ENCODE data around the gene PLD3.

The PLD3 gene

GRCh38 chr19:40348125-40348913 lies at the start of gene PLD3, which contains the start of gene C19orf47:
TSS of gene PLD3 (plus strand) at chr19:40348695. CDS start at chr19:40366484, 17,789 bp downstream.
TSS of gene C19orf47 (minus strand) at chr19:40348397. CDS start at chr19:40341857, 6,540 bp downstream.
- H3K4me3 ChIP-seq, result peak within 1 kb of the TSS; percentile 74
- in situ Hi-C loops (cut with MboI; ENCODE audit: low sequenced_read_pairs), result no loop called here
- no peaks in the 10 kb centered on the region; the same call in 1 of the 2 replicates for H3K36me3 ChIP-seq (replicated peaks)
- DNase-seq (ENCODE audit: low spot score in 2 of 2), result peak; percentile 97 to 99
- peaks cover 9% of the 10 kb centered on the region for H3K4me1 ChIP-seq
- H3K27me3 ChIP-seq (ENCODE audit: low read depth), result no peaks in the 10 kb centered on the region
- H3K9me3 ChIP-seq, result no peaks in the 10 kb centered on the region

- DNase-seq (ENCODE audit: low spot score in 2 of 2), result no peak
- no peaks in the 10 kb centered on the region for H3K27me3 ChIP-seq (ENCODE audit: low read depth)
- H3K36me3 ChIP-seq (replicated peaks), result no peaks in the 10 kb centered on the region
- in situ Hi-C loops (cut with MboI; ENCODE audit: low sequenced_read_pairs), result loop anchor here (10.0 kb wide), 1 partner anchor 334 kb away; no protein-coding TSS in a partner anchor
- H3K4me3 ChIP-seq, result no peak overlapping the region
- no peaks in the 10 kb centered on the region for H3K9me3 ChIP-seq
- peaks cover 18% of the 10 kb centered on the region for H3K4me1 ChIP-seq
Observed at GRCh38 chr19:40300668-40301067, 47.8 kb upstream of the PLD3 start.

- Histone ChIP-seq H3K4me3 (no peak overlapping the region), H3K27me3 (ENCODE audit: low read depth) (no peaks in the 10 kb centered on the region), H3K9me3 (no peaks in the 10 kb centered on the region), H3K36me3 (replicated peaks) (no peaks in the 10 kb centered on the region), H3K4me1 (peaks cover 19% of the 10 kb centered on the region)
- in situ Hi-C loops (cut with MboI; ENCODE audit: low sequenced_read_pairs), result loop anchor here (10.0 kb wide), 1 partner anchor 332 kb away; no protein-coding TSS in a partner anchor
- no peak for DNase-seq (ENCODE audit: low spot score in 2 of 2)
Observed at GRCh38 chr19:40302224-40303011, 46.1 kb upstream of the PLD3 start.

- H3K4me1 ChIP-seq, result peaks cover 19% of the 10 kb centered on the region
- DNase-seq (ENCODE audit: low spot score in 2 of 2), result no peak
- H3K36me3 ChIP-seq (replicated peaks), result no peaks in the 10 kb centered on the region
- H3K4me3 ChIP-seq, result no peak overlapping the region
- no peaks in the 10 kb centered on the region for H3K27me3 ChIP-seq (ENCODE audit: low read depth)
- H3K9me3 ChIP-seq, result no peaks in the 10 kb centered on the region
- in situ Hi-C loops (cut with MboI; ENCODE audit: low sequenced_read_pairs), result loop anchor here (10.0 kb wide), 1 partner anchor 331 kb away; no protein-coding TSS in a partner anchor
Observed at GRCh38 chr19:40303765-40304164, 44.7 kb upstream of the PLD3 start.

GRCh38 chr19:40304306-40304705 lies 44.2 kb upstream of the PLD3 start:
- in situ Hi-C loops (cut with MboI; ENCODE audit: low sequenced_read_pairs), result loop anchor here (10.0 kb wide), 1 partner anchor 330 kb away; no protein-coding TSS in a partner anchor

GRCh38 chr19:40305403-40305802 lies 43.1 kb upstream of the PLD3 start:
- H3K9me3 ChIP-seq, result no peaks in the 10 kb centered on the region
- peaks cover 19% of the 10 kb centered on the region for H3K4me1 ChIP-seq
- peak; percentile 83 to 87 for DNase-seq (ENCODE audit: low spot score in 2 of 2)
- in situ Hi-C loops (cut with MboI; ENCODE audit: low sequenced_read_pairs), result loop anchor here (10.0 kb wide), 1 partner anchor 329 kb away; no protein-coding TSS in a partner anchor
- H3K4me3 ChIP-seq, result no peak overlapping the region
- H3K27me3 ChIP-seq (ENCODE audit: low read depth), result no peaks in the 10 kb centered on the region
- no peaks in the 10 kb centered on the region for H3K36me3 ChIP-seq (replicated peaks)

More at GRCh38 chr19:40304306-40304705, 44.2 kb upstream of the PLD3 start:
- peaks cover 19% of the 10 kb centered on the region for H3K4me1 ChIP-seq
- no peaks in the 10 kb centered on the region for H3K9me3 ChIP-seq
- H3K27me3 ChIP-seq (ENCODE audit: low read depth), result no peaks in the 10 kb centered on the region
- H3K36me3 ChIP-seq (replicated peaks), result no peaks in the 10 kb centered on the region
- H3K4me3 ChIP-seq, result no peak overlapping the region
- peak; percentile 90 to 94 for DNase-seq (ENCODE audit: low spot score in 2 of 2)

- Histone ChIP-seq H3K4me3 (no peak overlapping the region), H3K36me3 (replicated peaks) (no peaks in the 10 kb centered on the region; the same call in 1 of the 2 replicates), H3K4me1 (peaks cover 11% of the 10 kb centered on the region), H3K27me3 (ENCODE audit: low read depth) (no peaks in the 10 kb centered on the region), H3K9me3 (no peaks in the 10 kb centered on the region)
- DNase-seq (ENCODE audit: low spot score in 2 of 2), result no peak
- in situ Hi-C loops (cut with MboI; ENCODE audit: low sequenced_read_pairs), result loop anchor here (10.0 kb wide), 1 partner anchor 325 kb away; no protein-coding TSS in a partner anchor
Observed at GRCh38 chr19:40309666-40310065, 38.8 kb upstream of the PLD3 start.

GRCh38 chr19:40312533-40312932 lies 36.0 kb upstream of the PLD3 start:
- H3K4me3 ChIP-seq, result no peak overlapping the region
- H3K36me3 ChIP-seq (replicated peaks), result no peaks in the 10 kb centered on the region; the same call in 1 of the 2 replicates
- in situ Hi-C loops (cut with MboI; ENCODE audit: low sequenced_read_pairs), result no loop called here
- no peaks in the 10 kb centered on the region for H3K27me3 ChIP-seq (ENCODE audit: low read depth)
- no peak for DNase-seq (ENCODE audit: low spot score in 2 of 2)
- no peaks in the 10 kb centered on the region for H3K4me1 ChIP-seq
- no peaks in the 10 kb centered on the region for H3K9me3 ChIP-seq

GRCh38 chr19:40313229-40313983 lies 35.1 kb upstream of the PLD3 start:
- no peak for DNase-seq (ENCODE audit: low spot score in 2 of 2)
- Histone ChIP-seq H3K4me1 (no peaks in the 10 kb centered on the region), H3K27me3 (ENCODE audit: low read depth) (no peaks in the 10 kb centered on the region), H3K36me3 (replicated peaks) (peaks cover under 1% of the 10 kb centered on the region; the same call in 1 of the 2 replicates), H3K4me3 (no peak overlapping the region), H3K9me3 (no peaks in the 10 kb centered on the region)
- in situ Hi-C loops (cut with MboI; ENCODE audit: low sequenced_read_pairs), result no loop called here

GRCh38 chr19:40314656-40315055 lies 33.8 kb upstream of the PLD3 start:
- Histone ChIP-seq H3K36me3 (replicated peaks) (peaks cover 3% of the 10 kb centered on the region; the same call in 1 of the 2 replicates), H3K27me3 (ENCODE audit: low read depth) (no peaks in the 10 kb centered on the region), H3K4me1 (no peaks in the 10 kb centered on the region), H3K9me3 (no peaks in the 10 kb centered on the region), H3K4me3 (no peak overlapping the region)
- no peak for DNase-seq (ENCODE audit: low spot score in 2 of 2)
- in situ Hi-C loops (cut with MboI; ENCODE audit: low sequenced_read_pairs), result no loop called here

GRCh38 chr19:40315812-40316470 lies 32.6 kb upstream of the PLD3 start:
- Histone ChIP-seq H3K4me3 (no peak overlapping the region), H3K9me3 (no peaks in the 10 kb centered on the region), H3K36me3 (replicated peaks) (peaks cover 7% of the 10 kb centered on the region), H3K4me1 (no peaks in the 10 kb centered on the region), H3K27me3 (ENCODE audit: low read depth) (no peaks in the 10 kb centered on the region)
- no peak for DNase-seq (ENCODE audit: low spot score in 2 of 2)
- in situ Hi-C loops (cut with MboI; ENCODE audit: low sequenced_read_pairs), result no loop called here

- in situ Hi-C loops (cut with MboI; ENCODE audit: low sequenced_read_pairs), result no loop called here
- DNase-seq (ENCODE audit: low spot score in 2 of 2), result no peak
- Histone ChIP-seq H3K4me3 (no peak overlapping the region), H3K9me3 (no peaks in the 10 kb centered on the region), H3K27me3 (ENCODE audit: low read depth) (no peaks in the 10 kb centered on the region), H3K36me3 (replicated peaks) (peaks cover 19% of the 10 kb centered on the region), H3K4me1 (no peaks in the 10 kb centered on the region)
Observed at GRCh38 chr19:40317338-40317737, 31.2 kb upstream of the PLD3 start.

GRCh38 chr19:40320558-40320935 lies 27.9 kb upstream of the PLD3 start:
- Histone ChIP-seq H3K9me3 (no peaks in the 10 kb centered on the region), H3K4me1 (no peaks in the 10 kb centered on the region), H3K36me3 (replicated peaks) (peaks cover 49% of the 10 kb centered on the region), H3K4me3 (no peak overlapping the region), H3K27me3 (ENCODE audit: low read depth) (no peaks in the 10 kb centered on the region)
- in situ Hi-C loops (cut with MboI; ENCODE audit: low sequenced_read_pairs), result no loop called here
- DNase-seq (ENCODE audit: low spot score in 2 of 2), result no peak
